Measurements from ENCODE around the gene IFI27. TPM values are rescaled to one million over a fixed set of nuclear protein-coding genes. Genes with fewer than 3 reads are reported as not detected.
"Not testable (repeated sequence)": the region's sequence is repeated elsewhere in the genome, so short reads cannot be mapped to it uniquely, and the experiment has no call there.

Gene IFI27
- total RNA-seq = 100 to 1,000 TPM; 388 to 531 TPM
- polyA plus RNA-seq (ENCODE audit: insufficient read depth, low read depth, low replicate concordance) = 312 TPM
- long read RNA-seq, donor 1, transcript IFI27-211 (5 exons, 364 nt) = minor isoform, 6 of 17 reads
- long read RNA-seq, donor 1, transcript IFI27-215 (5 exons, 644 nt) = major isoform, 8 of 17 reads
- long read RNA-seq, donor 1, partial matches to known transcripts = 0 of 17 reads
- long read RNA-seq, donor 1, other reads (novel, unspliced or antisense) = 0 of 17 reads
- long read RNA-seq, donor 2, partial matches to known transcripts = 115 of 177 reads
- long read RNA-seq, donor 2, other reads (novel, unspliced or antisense) = 58 of 177 reads

DNA sequence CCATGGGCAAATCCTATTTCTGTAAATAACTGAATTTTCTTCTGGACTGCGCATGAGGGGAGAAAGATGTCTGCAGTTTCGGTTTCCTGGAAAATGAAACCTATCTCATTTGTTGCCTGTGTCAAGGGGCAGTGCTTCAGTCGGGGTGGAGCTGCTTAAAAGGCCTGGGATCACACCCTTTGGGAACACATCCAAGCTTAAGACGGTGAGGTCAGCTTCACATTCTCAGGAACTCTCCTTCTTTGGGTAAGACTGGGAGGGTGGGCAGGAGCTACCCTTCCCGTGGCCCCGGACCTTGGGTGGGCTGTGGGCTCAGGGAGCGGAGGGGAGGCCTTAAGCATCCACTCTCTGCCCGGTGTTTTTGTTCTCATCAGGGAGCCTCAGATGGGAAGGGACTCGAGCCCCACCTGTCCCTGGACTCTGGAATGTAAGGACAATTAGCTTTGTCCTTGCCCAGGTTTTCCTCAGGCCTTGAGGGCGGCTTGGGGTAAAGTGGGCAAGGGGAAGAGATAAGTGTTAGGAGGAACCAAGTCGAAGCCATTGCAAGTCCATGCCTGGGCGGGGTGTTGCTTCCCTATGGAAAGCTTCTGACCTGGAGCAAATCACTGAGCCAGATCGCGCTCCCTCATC lies at the start of gene IFI27:
TSS of gene IFI27 (plus strand) at position 185 of the 630 bp plus-strand sequence.
- H3K36me3 ChIP-seq (ENCODE audit: low read depth, missing control alignments) = no peaks in the 10 kb centered on the region
- no peak for TF ChIP-seq POLR2A (IDR thresholded peaks at IDR 0.05)
- TF ChIP-seq, protein P1, sequence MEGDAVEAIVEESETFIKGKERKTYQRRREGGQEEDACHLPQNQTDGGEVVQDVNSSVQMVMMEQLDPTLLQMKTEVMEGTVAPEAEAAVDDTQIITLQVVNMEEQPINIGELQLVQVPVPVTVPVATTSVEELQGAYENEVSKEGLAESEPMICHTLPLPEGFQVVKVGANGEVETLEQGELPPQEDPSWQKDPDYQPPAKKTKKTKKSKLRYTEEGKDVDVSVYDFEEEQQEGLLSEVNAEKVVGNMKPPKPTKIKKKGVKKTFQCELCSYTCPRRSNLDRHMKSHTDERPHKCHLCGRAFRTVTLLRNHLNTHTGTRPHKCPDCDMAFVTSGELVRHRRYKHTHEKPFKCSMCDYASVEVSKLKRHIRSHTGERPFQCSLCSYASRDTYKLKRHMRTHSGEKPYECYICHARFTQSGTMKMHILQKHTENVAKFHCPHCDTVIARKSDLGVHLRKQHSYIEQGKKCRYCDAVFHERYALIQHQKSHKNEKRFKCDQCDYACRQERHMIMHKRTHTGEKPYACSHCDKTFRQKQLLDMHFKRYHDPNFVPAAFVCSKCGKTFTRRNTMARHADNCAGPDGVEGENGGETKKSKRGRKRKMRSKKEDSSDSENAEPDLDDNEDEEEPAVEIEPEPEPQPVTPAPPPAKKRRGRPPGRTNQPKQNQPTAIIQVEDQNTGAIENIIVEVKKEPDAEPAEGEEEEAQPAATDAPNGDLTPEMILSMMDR (IDR thresholded peaks at IDR 0.05) = no peak
- H3K4me3 ChIP-seq = peak within 1 kb of the TSS; percentile 22 to 57
- 59 to 77% methylated on average over 14 of the region's 14 CpGs for WGBS, 2 donors
- peaks cover 43% of the 10 kb centered on the region for H3K4me1 ChIP-seq
- peak; percentile 87 for DNase-seq
- H3K9me3 ChIP-seq = no peaks in the 10 kb centered on the region
- peak within 1 kb of the TSS; percentile 86 to 91 for H3K27ac ChIP-seq
- intact Hi-C loops (cut with DNase I; ENCODE audit: low total_unique reads) = no loop called here
- no peaks in the 10 kb centered on the region for H3K27me3 ChIP-seq

DNA sequence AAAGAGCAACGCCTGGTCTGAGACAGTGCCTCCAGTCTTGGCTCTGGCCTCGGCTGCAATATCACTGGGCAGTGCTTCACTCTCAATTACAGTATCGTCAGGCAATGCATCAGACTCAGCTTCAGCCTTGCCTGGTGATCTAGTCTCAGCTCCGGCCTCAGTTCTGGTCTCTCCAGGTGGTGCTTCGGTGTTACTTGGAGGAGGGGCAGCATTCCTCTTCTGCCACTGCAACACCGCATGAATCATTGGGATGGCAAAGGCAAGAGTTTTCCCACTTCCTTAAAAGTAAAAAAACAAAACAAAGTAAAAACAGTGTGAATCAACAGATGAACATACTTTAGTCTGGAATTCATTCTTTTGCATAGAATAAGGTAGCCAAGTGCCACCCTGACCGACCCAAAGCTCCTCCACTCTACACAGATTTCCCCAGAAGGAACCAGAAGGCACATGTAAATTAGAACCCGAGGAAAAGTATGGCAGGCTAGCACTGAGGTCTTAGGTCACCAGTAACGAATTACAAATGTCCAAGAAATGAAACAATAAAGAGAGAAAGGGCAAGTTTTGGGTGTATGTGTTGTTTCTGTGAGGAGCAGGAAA lies 48.1 kb upstream of the IFI27 start:
- 66 to 73% methylated on average over 9 of the region's 9 CpGs for WGBS, 2 donors
- peaks cover 68% of the 10 kb centered on the region for H3K4me1 ChIP-seq
- H3K27me3 ChIP-seq = no peaks in the 10 kb centered on the region
- intact Hi-C loops (cut with DNase I; ENCODE audit: low total_unique reads) = no loop called here
- no peaks in the 10 kb centered on the region for H3K9me3 ChIP-seq
- H3K4me3 ChIP-seq = no peak overlapping the region
- DNase-seq = peak; percentile 14
- TF ChIP-seq, protein P1 (IDR thresholded peaks at IDR 0.05) = no peak
- no peak for TF ChIP-seq POLR2A (IDR thresholded peaks at IDR 0.05)
- peak overlapping the region in 1 of 2 donors; percentile 39 for H3K27ac ChIP-seq
- no peaks in the 10 kb centered on the region for H3K36me3 ChIP-seq (ENCODE audit: low read depth, missing control alignments)

DNA sequence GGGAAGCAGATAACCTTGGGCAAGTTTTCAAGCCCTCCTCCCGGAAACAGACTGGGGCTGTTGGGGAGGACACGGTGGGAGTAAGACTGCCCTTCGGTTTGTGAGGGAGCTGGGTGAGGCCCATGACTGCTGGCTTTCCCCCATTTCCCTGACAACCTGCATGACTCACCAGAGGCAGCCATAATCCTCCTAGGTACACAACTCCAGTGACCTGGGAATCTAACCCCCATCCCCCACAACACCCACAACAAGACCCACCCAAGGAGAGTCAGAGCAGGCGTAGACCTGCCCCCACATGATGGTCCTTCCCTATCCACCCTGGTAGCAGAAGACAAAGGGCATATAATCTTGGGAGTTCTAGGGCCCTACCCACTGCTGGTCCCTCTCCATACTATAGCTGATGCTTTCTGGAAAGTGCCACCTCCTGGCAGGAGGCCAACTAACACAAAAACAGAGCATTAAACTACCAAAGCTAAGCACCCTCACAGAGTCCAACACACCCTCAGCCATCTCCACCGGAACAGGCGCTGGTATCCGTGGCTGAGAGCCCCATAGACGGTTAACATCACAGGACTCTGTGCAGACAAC lies 44.4 kb upstream of the IFI27 start:
- Histone ChIP-seq H3K4me3 (no peak overlapping the region), H3K9me3 (no peaks in the 10 kb centered on the region), H3K27me3 (no peaks in the 10 kb centered on the region), H3K4me1 (peaks cover 51% of the 10 kb centered on the region), H3K27ac (peak overlapping the region; percentile 63 to 70), H3K36me3 (ENCODE audit: low read depth, missing control alignments) (no peaks in the 10 kb centered on the region)
- intact Hi-C loops (cut with DNase I; ENCODE audit: low total_unique reads) = no loop called here
- WGBS, 2 donors = 40 to 54% methylated on average over 4 to 8 of the region's 8 CpGs
- DNase-seq = peak; percentile 78
- TF ChIP-seq, protein P1 (IDR thresholded peaks at IDR 0.05) = no peak
- TF ChIP-seq POLR2A (IDR thresholded peaks at IDR 0.05) = no peak

DNA sequence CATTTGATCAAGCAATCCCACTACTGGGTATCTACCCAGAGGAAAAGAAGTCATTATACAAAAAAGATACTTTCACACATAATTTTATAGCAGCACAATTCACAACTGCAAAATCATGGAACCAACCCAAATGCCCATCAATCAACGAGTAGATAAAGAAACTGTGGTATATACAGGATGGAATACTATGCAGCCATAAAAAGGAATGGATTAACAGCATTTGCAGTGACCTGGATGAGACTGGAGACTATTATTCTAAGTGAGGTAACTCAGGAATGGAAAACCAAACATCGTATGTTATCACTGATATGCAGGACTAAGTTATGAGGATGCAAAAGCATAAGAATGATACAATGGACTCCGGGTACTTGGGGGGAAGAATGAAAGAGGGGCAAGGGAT lies 38.5 kb upstream of the IFI27 start:
- DNase-seq; H3K4me1 ChIP-seq; H3K4me3 ChIP-seq; H3K9me3 ChIP-seq; H3K27me3 ChIP-seq; H3K27ac ChIP-seq; H3K36me3 ChIP-seq (ENCODE audit: low read depth, missing control alignments); intact Hi-C loops (cut with DNase I; ENCODE audit: low total_unique reads): not testable (repeated sequence)
- WGBS, 2 donors = 81 to 87% methylated on average over 3 of the region's 3 CpGs

DNA sequence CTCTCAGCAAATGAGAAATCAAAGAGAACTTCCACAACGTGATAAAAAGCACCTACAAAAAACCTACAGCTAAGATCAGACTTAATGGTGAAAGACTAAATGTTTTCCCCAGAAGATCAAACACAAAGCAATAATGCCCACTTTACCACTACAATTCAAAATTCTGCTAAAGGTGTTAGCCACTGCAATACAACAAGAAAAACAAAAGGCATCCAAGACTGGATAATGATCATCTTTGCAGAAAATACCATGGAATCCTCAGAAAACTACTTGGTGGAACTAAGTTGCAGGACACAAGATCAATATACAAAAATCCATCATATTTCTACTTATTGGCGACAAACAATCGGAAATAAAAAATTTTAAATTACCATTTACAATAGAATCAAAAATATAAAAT lies 36.0 kb upstream of the IFI27 start:
- Histone ChIP-seq H3K4me1 (peaks cover 10% of the 10 kb centered on the region), H3K27ac (no peak overlapping the region), H3K27me3 (no peaks in the 10 kb centered on the region), H3K4me3 (no peak overlapping the region), H3K9me3 (no peaks in the 10 kb centered on the region), H3K36me3 (ENCODE audit: low read depth, missing control alignments) (no peaks in the 10 kb centered on the region)
- TF ChIP-seq, protein P1 (IDR thresholded peaks at IDR 0.05) = no peak
- TF ChIP-seq POLR2A (IDR thresholded peaks at IDR 0.05) = no peak
- DNase-seq = no peak
- intact Hi-C loops (cut with DNase I; ENCODE audit: low total_unique reads) = no loop called here
- 86 to 91% methylated on average over 3 of the region's 3 CpGs for WGBS, 2 donors

Data from testis (tissue), 5 donors.